ENCODE data around the gene SFRP5. TPM values are rescaled to one million over a fixed set of nuclear protein-coding genes. Genes with fewer than 3 reads are reported as not detected.

SFRP5 gene
- total and polyA plus RNA-seq, 8 donors = 0.24 to 9.1 (median 2.9) TPM

DNA sequence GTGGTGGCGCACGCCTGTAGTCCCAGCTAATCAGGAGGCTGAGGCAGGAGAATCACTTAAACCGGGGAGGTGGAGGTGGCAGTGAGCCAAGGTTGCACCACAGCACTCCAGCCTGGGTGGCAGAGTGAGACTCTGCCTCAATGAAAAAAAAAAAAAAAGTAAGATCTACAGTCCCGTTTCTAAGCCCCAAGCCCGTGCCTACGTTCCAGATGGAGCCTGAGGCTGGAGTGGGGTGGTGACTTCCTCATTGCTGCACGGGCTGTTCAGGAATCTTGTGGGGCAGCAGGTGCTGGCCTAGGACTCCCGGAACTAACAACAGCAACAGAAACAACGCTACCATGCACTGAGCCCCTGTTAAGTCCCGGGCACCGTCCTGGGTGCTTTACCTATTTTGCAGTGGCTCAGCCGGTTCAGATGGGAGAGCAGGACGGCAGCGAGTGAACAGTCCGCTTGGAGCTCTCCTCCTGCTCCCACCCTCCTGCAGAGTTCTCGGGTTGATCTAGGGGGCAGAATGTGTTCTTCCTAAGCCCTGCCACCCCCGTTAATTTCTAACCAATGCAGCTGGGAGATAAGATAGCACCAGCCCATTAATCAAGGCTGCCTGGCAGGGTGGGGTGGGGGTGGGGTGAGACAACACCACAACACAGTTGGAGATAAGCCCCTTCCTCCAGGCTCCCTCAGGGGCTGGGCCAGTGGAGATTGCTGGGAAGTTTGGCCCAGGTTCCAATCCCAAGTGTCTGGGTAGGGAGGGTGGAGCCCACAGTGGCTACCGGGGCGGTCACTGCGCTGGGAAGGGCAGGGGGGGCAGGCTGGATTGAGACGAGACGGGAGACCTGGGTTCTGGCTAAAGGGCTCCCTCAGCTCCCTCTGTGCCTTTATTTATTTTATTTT lies 17.0 kb upstream of the SFRP5 start:
- Histone ChIP-seq H3K9me3 (no peaks in the 10 kb centered on the region), H3K4me3 (no peak overlapping the region), H3K27me3 (peaks cover 0 to 31% of the 10 kb centered on the region in 2 donors), H3K36me3 (no peaks in the 10 kb centered on the region), H3K27ac (peak overlapping the region; percentile 44 to 60), H3K4me1 (peaks cover 0 to 9% of the 10 kb centered on the region in 2 donors)
- TF ChIP-seq, protein P1, sequence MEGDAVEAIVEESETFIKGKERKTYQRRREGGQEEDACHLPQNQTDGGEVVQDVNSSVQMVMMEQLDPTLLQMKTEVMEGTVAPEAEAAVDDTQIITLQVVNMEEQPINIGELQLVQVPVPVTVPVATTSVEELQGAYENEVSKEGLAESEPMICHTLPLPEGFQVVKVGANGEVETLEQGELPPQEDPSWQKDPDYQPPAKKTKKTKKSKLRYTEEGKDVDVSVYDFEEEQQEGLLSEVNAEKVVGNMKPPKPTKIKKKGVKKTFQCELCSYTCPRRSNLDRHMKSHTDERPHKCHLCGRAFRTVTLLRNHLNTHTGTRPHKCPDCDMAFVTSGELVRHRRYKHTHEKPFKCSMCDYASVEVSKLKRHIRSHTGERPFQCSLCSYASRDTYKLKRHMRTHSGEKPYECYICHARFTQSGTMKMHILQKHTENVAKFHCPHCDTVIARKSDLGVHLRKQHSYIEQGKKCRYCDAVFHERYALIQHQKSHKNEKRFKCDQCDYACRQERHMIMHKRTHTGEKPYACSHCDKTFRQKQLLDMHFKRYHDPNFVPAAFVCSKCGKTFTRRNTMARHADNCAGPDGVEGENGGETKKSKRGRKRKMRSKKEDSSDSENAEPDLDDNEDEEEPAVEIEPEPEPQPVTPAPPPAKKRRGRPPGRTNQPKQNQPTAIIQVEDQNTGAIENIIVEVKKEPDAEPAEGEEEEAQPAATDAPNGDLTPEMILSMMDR (IDR thresholded peaks at IDR 0.05) = no peak
- DNase-seq (peak in 2 of 4 donors; percentile 56 to 71), ATAC-seq (peak; percentile 72)
- intact Hi-C loops (cut with DNase I) = no loop called here

DNA sequence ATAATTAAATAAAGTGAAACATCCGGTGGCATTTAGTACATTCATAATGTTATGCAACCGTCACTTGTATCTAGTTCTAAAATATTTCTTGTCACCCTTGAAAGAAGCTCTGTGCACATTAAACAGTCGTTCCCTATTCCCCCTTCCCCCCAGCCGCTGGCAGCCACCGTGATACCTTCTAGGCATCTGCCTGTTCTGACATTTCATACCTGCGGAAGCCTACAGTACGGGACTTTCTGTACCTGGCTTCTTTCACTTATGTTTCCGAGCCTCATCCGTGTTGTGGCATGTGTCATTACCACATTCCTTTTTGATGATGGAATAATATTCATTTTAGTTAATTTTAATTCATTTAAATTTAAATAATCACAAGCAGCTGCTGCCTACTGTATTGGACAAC lies 13.9 kb upstream of the SFRP5 start:
- Histone ChIP-seq H3K27ac (no peak overlapping the region), H3K4me1 (peaks cover 0 to 15% of the 10 kb centered on the region in 2 donors), H3K27me3 (peaks cover 0 to 18% of the 10 kb centered on the region in 2 donors), H3K36me3 (no peaks in the 10 kb centered on the region), H3K9me3 (no peaks in the 10 kb centered on the region), H3K4me3 (no peak overlapping the region)
- intact Hi-C loops (cut with DNase I) = no loop called here
- ATAC-seq = no peak
- TF ChIP-seq, protein P1 (IDR thresholded peaks at IDR 0.05) = no peak
- DNase-seq = no peak

DNA sequence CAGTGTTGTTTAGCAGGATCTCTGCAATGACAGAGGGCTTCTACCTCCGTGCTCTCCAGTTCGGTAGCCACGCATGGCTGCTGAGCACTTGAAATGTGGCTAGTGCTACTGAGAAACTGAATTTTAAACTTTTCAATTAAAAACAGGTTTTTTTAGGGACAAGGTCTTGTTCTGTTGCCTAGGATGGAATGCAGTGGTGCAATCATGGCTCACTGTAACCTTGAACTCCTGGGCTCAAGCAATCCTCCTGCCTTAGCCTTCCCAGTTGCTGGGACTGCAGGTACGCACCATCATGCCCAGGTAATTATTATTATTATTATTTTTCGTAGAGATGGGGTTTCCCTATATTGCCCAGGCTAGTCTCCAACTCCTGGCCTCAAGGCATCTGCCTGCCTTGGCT lies 13.4 kb upstream of the SFRP5 start:
- Histone ChIP-seq H3K36me3 (no peaks in the 10 kb centered on the region), H3K27ac (no peak overlapping the region), H3K27me3 (peaks cover 0 to 18% of the 10 kb centered on the region in 2 donors)

GRCh38 chr10:97784200-97784810 lies 12.5 kb upstream of the SFRP5 start:
- peak; percentile 75 for ATAC-seq
- intact Hi-C loops (cut with DNase I) = no loop called here
- H3K4me1 ChIP-seq = peaks cover 0 to 17% of the 10 kb centered on the region in 2 donors

More for the DNA sequence above, 13.4 kb upstream of the SFRP5 start:
- intact Hi-C loops (cut with DNase I) = no loop called here
- ATAC-seq = peak; percentile 13
- Histone ChIP-seq H3K4me1 (peaks cover 0 to 18% of the 10 kb centered on the region in 2 donors), H3K9me3 (no peaks in the 10 kb centered on the region), H3K4me3 (no peak overlapping the region)
- TF ChIP-seq, protein P1 (IDR thresholded peaks at IDR 0.05) = no peak
- DNase-seq = no peak

More at GRCh38 chr10:97784200-97784810, 12.5 kb upstream of the SFRP5 start:
- Histone ChIP-seq H3K27me3 (peaks cover 0 to 11% of the 10 kb centered on the region in 2 donors), H3K36me3 (no peaks in the 10 kb centered on the region), H3K9me3 (no peaks in the 10 kb centered on the region), H3K4me3 (no peak overlapping the region), H3K27ac (peak overlapping the region; percentile 53 to 72)
- TF ChIP-seq, protein P1 (IDR thresholded peaks at IDR 0.05) = no peak
- DNase-seq = peak in 2 of 4 donors; percentile 55 to 69

Measured in left lung (tissue), 10 donors.